ENCODE measurements around the gene FAM162A.

FAM162A gene

GRCh38 chr3:122392868-122393844 lies 9.2 kb downstream of the FAM162A start:
- in situ Hi-C loops (cut with HindIII; ENCODE audit: low pct_unique_long_range_greater_than_20kb, low sequenced_read_pairs) = no loop called here
- DNase-seq (ENCODE audit: low read depth in 1 of 2, low spot score in 1 of 2) = peak; percentile 34 to 56
- TF ChIP-seq JUND (IDR thresholded peaks at IDR 0.05; ENCODE audit: low read depth) = no peak

- TF ChIP-seq JUND (IDR thresholded peaks at IDR 0.05; ENCODE audit: low read depth) = no peak
- in situ Hi-C loops (cut with HindIII; ENCODE audit: low pct_unique_long_range_greater_than_20kb, low sequenced_read_pairs) = no loop called here
- DNase-seq (ENCODE audit: low read depth in 1 of 2, low spot score in 1 of 2) = no peak
Observed at GRCh38 chr3:122394173-122394572, 10.2 kb downstream of the FAM162A start.

- in situ Hi-C loops (cut with HindIII; ENCODE audit: low pct_unique_long_range_greater_than_20kb, low sequenced_read_pairs) = no loop called here
- TF ChIP-seq JUND (IDR thresholded peaks at IDR 0.05; ENCODE audit: low read depth) = no peak
- DNase-seq (ENCODE audit: low read depth in 1 of 2, low spot score in 1 of 2) = no peak
Observed at GRCh38 chr3:122395582-122395981, 11.6 kb downstream of the FAM162A start.

- TF ChIP-seq JUND (IDR thresholded peaks at IDR 0.05; ENCODE audit: low read depth) = no peak
- no peak for DNase-seq (ENCODE audit: low read depth in 1 of 2, low spot score in 1 of 2)
- in situ Hi-C loops (cut with HindIII; ENCODE audit: low pct_unique_long_range_greater_than_20kb, low sequenced_read_pairs) = no loop called here
Observed at GRCh38 chr3:122396511-122396910, 12.5 kb downstream of the FAM162A start.

GRCh38 chr3:122397201-122397600 lies 13.2 kb downstream of the FAM162A start:
- DNase-seq (ENCODE audit: low read depth in 1 of 2, low spot score in 1 of 2) = no peak
- in situ Hi-C loops (cut with HindIII; ENCODE audit: low pct_unique_long_range_greater_than_20kb, low sequenced_read_pairs) = no loop called here
- no peak for TF ChIP-seq JUND (IDR thresholded peaks at IDR 0.05; ENCODE audit: low read depth)

- in situ Hi-C loops (cut with HindIII; ENCODE audit: low pct_unique_long_range_greater_than_20kb, low sequenced_read_pairs) = no loop called here
- no peak for TF ChIP-seq JUND (IDR thresholded peaks at IDR 0.05; ENCODE audit: low read depth)
- no peak for DNase-seq (ENCODE audit: low read depth in 1 of 2, low spot score in 1 of 2)
Observed at GRCh38 chr3:122398920-122399319, 14.9 kb downstream of the FAM162A start.

- in situ Hi-C loops (cut with HindIII; ENCODE audit: low pct_unique_long_range_greater_than_20kb, low sequenced_read_pairs) = no loop called here
- DNase-seq (ENCODE audit: low read depth in 1 of 2, low spot score in 1 of 2) = no peak
- TF ChIP-seq JUND (IDR thresholded peaks at IDR 0.05; ENCODE audit: low read depth) = no peak
Observed at GRCh38 chr3:122403489-122403888, 19.5 kb downstream of the FAM162A start.

- TF ChIP-seq JUND (IDR thresholded peaks at IDR 0.05; ENCODE audit: low read depth) = no peak
- in situ Hi-C loops (cut with HindIII; ENCODE audit: low pct_unique_long_range_greater_than_20kb, low sequenced_read_pairs) = no loop called here
- DNase-seq (ENCODE audit: low read depth in 1 of 2, low spot score in 1 of 2) = no peak
Observed at GRCh38 chr3:122405015-122405414, 21.0 kb downstream of the FAM162A start.

- no peak for DNase-seq (ENCODE audit: low read depth in 1 of 2, low spot score in 1 of 2)
- no peak for TF ChIP-seq JUND (IDR thresholded peaks at IDR 0.05; ENCODE audit: low read depth)
- in situ Hi-C loops (cut with HindIII; ENCODE audit: low pct_unique_long_range_greater_than_20kb, low sequenced_read_pairs) = no loop called here
Observed at GRCh38 chr3:122406198-122406597, 22.2 kb downstream of the FAM162A start.

- TF ChIP-seq JUND (IDR thresholded peaks at IDR 0.05; ENCODE audit: low read depth) = no peak
- no peak for DNase-seq (ENCODE audit: low read depth in 1 of 2, low spot score in 1 of 2)
- in situ Hi-C loops (cut with HindIII; ENCODE audit: low pct_unique_long_range_greater_than_20kb, low sequenced_read_pairs) = no loop called here
Observed at GRCh38 chr3:122407946-122408345, 24.0 kb downstream of the FAM162A start.

- in situ Hi-C loops (cut with HindIII; ENCODE audit: low pct_unique_long_range_greater_than_20kb, low sequenced_read_pairs) = no loop called here
Observed at GRCh38 chr3:122409446-122409845, 25.5 kb downstream of the FAM162A start.

GRCh38 chr3:122410111-122410510 lies 26.1 kb downstream of the FAM162A start:
- no peak for TF ChIP-seq JUND (IDR thresholded peaks at IDR 0.05; ENCODE audit: low read depth)
- in situ Hi-C loops (cut with HindIII; ENCODE audit: low pct_unique_long_range_greater_than_20kb, low sequenced_read_pairs) = no loop called here
- no peak for DNase-seq (ENCODE audit: low read depth in 1 of 2, low spot score in 1 of 2)

More at GRCh38 chr3:122409446-122409845, 25.5 kb downstream of the FAM162A start:
- no peak for TF ChIP-seq JUND (IDR thresholded peaks at IDR 0.05; ENCODE audit: low read depth)
- no peak for DNase-seq (ENCODE audit: low read depth in 1 of 2, low spot score in 1 of 2)

GRCh38 chr3:122410639-122411038 lies 26.7 kb downstream of the FAM162A start:
- no peak for DNase-seq (ENCODE audit: low read depth in 1 of 2, low spot score in 1 of 2)
- in situ Hi-C loops (cut with HindIII; ENCODE audit: low pct_unique_long_range_greater_than_20kb, low sequenced_read_pairs) = no loop called here
- no peak for TF ChIP-seq JUND (IDR thresholded peaks at IDR 0.05; ENCODE audit: low read depth)
